GM19438 (cell line): Measurements from ENCODE around the gene RPAP3.

Experiments
- ATAC-seq: cut with Tn5 transposase; IDR thresholded peaks from one replicate; pipeline ENCODE4 v1.9.1; 2021; ENCODE audit warnings: low read depth; ENCODE audit not compliant: unreplicated experiment

Gene RPAP3

DNA sequence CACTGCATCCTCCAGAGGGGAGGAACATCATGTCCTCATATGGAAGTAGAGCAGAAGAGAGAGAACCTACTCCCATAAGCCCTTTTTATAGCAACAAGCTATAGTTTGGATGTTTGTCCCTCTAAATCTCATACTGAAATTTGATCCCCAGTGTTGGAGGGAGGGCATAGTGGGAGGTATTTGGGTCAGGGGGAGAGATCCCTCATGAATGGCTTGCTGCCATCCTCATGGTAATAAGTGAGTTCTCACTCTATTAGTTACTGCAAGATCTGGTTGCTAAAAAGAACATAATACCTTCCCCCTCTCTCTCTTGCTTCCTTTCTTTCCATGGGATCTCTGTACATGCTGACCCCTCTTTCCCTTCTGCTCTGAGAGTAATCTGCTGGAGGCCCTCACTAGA, 93.9 kb downstream of the RPAP3 start:
- no peak for ATAC-seq
